Skin epidermis (tissue), 12 donors: ENCODE measurements around the gene YJEFN3.
A peak's percentile ranks its signal among the peaks of the same experiment; 100 is the strongest.

Source experiments
- H3K27ac ChIP-seq, 21 experiments: fragments of 200-600 bp; sonication (generic) in 11 of 21; one replicate each; pipeline ENCODE4 v1.5.0; 2020; ENCODE audit warnings: mild to moderate bottlenecking in 3 of 21, inconsistent platforms in 2 of 21, moderate library complexity in 2 of 21
- H3K4me3 ChIP-seq, 7 experiments: fragments of 200-600 bp; sonication (generic) in 2 of 7; one replicate each; pipeline ENCODE4 v1.5.0; 2020; ENCODE audit warnings: inconsistent platforms in 2 of 7, mild to moderate bottlenecking in 2 of 7, moderate library complexity in 1 of 7

Gene YJEFN3

GRCh38 chr19:19515642-19516519, 12.8 kb upstream of the YJEFN3 start, which contains the start of gene NDUFA13:
Gene NDUFA13, plus strand, starts transcription at chr19:19516225. Its CDS starts 14 bp downstream, at chr19:19516239.
- Histone ChIP-seq H3K27ac (peak within 1 kb of the TSS; percentile 7 to 92 (median 87)), H3K4me3 (peak within 1 kb of the TSS; percentile 48 to 74 (median 71))

- peak overlapping the region in 1 of 21 experiments; percentile 88 for H3K27ac ChIP-seq
- peak overlapping the region in 3 of 7 experiments; percentile 69 to 73 (median 71) for H3K4me3 ChIP-seq
These were observed 11.5 kb upstream of the YJEFN3 start for GRCh38 chr19:19517235-19517619.

GRCh38 chr19:19520989-19521388, 7.7 kb upstream of the YJEFN3 start:
- no peak overlapping the region for H3K27ac ChIP-seq
- no peak overlapping the region for H3K4me3 ChIP-seq

GRCh38 chr19:19523177-19523576, 5.5 kb upstream of the YJEFN3 start:
- Histone ChIP-seq H3K27ac (no peak overlapping the region), H3K4me3 (no peak overlapping the region)

- Histone ChIP-seq H3K27ac (no peak overlapping the region), H3K4me3 (no peak overlapping the region)
These were observed 4.7 kb upstream of the YJEFN3 start for GRCh38 chr19:19524053-19524452.

- no peak overlapping the region for H3K27ac ChIP-seq
These were observed 2.9 kb upstream of the YJEFN3 start for GRCh38 chr19:19525611-19526380.

GRCh38 chr19:19526581-19527370, 1.9 kb upstream of the YJEFN3 start:
- Histone ChIP-seq H3K4me3 (no peak overlapping the region), H3K27ac (no peak overlapping the region)

More at GRCh38 chr19:19525611-19526380, 2.9 kb upstream of the YJEFN3 start:
- no peak overlapping the region for H3K4me3 ChIP-seq

GRCh38 chr19:19527371-19527656, 1.4 kb upstream of the YJEFN3 start:
- H3K4me3 ChIP-seq = no peak overlapping the region
- no peak overlapping the region for H3K27ac ChIP-seq

- H3K27ac ChIP-seq = no peak overlapping the region
- H3K4me3 ChIP-seq = no peak overlapping the region
These were observed 761 bp upstream of the YJEFN3 start for GRCh38 chr19:19527674-19528625.

- Histone ChIP-seq H3K27ac (no peak overlapping the region), H3K4me3 (no peak overlapping the region)
These were observed 1.2 kb downstream of the YJEFN3 start for GRCh38 chr19:19529783-19530422.

GRCh38 chr19:19530423-19530804, 1.7 kb downstream of the YJEFN3 start:
- no peak overlapping the region for H3K27ac ChIP-seq

GRCh38 chr19:19530889-19531288, 2.2 kb downstream of the YJEFN3 start:
- Histone ChIP-seq H3K4me3 (no peak overlapping the region), H3K27ac (peak overlapping the region in 1 of 21 experiments; percentile 10)

More at GRCh38 chr19:19530423-19530804, 1.7 kb downstream of the YJEFN3 start:
- H3K4me3 ChIP-seq = no peak overlapping the region

GRCh38 chr19:19531951-19532805, 3.5 kb downstream of the YJEFN3 start:
- no peak overlapping the region for H3K27ac ChIP-seq
- no peak overlapping the region for H3K4me3 ChIP-seq

- Histone ChIP-seq H3K27ac (no peak overlapping the region), H3K4me3 (no peak overlapping the region)
These were observed 4.3 kb downstream of the YJEFN3 start for GRCh38 chr19:19532806-19533701.

- Histone ChIP-seq H3K4me3 (no peak overlapping the region), H3K27ac (no peak overlapping the region)
These were observed 5.1 kb downstream of the YJEFN3 start for GRCh38 chr19:19533841-19534240.

- Histone ChIP-seq H3K27ac (no peak overlapping the region), H3K4me3 (no peak overlapping the region)
These were observed 6.0 kb downstream of the YJEFN3 start for GRCh38 chr19:19534556-19535265.
